OCI-LY1 (cell line): ENCODE results near the gene RFK.

ENCODE experiments used
- CTCF ChIP-seq: fragments of 200-600 bp; sonication (generic), shearing (Covaris generic); IDR thresholded peaks from 2 replicates; pipeline ENCODE4 v1.5.1; 2017; ENCODE audit warnings: mild to moderate bottlenecking, antibody characterized with exemption, low read length, moderate library complexity, mixed read lengths
- EZH2 ChIP-seq: fragments of 200-600 bp; sonication (generic), shearing (Covaris generic); IDR thresholded peaks from 2 replicates; pipeline ENCODE4 v1.8.0; 2017; ENCODE audit warnings: borderline replicate concordance, mixed run types, mild to moderate bottlenecking, antibody characterized with exemption, low read length, moderate library complexity, mixed read lengths

GRCh38 chr9:76433836-76434235 is 39.6 kb upstream of the RFK start:
- TF ChIP-seq CTCF = no peak
- TF ChIP-seq EZH2 = no peak
